Heart right ventricle (tissue), 16 donors: ENCODE data around the gene DNTT. TPM values are rescaled to one million over a fixed set of nuclear protein-coding genes. Genes with fewer than 3 reads are reported as not detected.

Experiments used
- ATAC-seq, 8 donors: fragments of 200-7000 bp; cut with Tn5 transposase; one replicate each; pipeline ENCODE4 v1.9.1; 2020; ENCODE audit warnings: mild to moderate bottlenecking in 8 of 8, moderate library complexity in 8 of 8, moderate number of reproducible peaks in 1 of 8
- DNase-seq, 2 donors: peaks; one replicate each; pipeline ENCODE4 v3.0.0-alpha.2; 2020
- H3K27ac ChIP-seq, 10 donors: fragments of 200-600 bp; sonication (generic) in 2 of 10; one replicate each; pipeline versions ENCODE4 v1.5.0 to v1.8.0; 2020 to 2022; ENCODE audit warnings: mild to moderate bottlenecking in 3 of 10
- H3K27me3 ChIP-seq, 7 donors: fragments of 200-600 bp; one replicate each; pipeline ENCODE4 v1.8.0; 2021 to 2022; ENCODE audit warnings: mild to moderate bottlenecking in 2 of 7
- H3K36me3 ChIP-seq, 9 donors: fragments of 200-600 bp; sonication (generic) in 1 of 9; one replicate each; pipeline versions ENCODE4 v1.5.0 to v1.8.0; 2020 to 2022; ENCODE audit warnings: mild to moderate bottlenecking in 2 of 9
- H3K4me1 ChIP-seq, 9 donors: fragments of 200-600 bp; sonication (generic) in 1 of 9; one replicate each; pipeline versions ENCODE4 v1.5.0 to v1.8.0; 2020 to 2022; ENCODE audit warnings: mild to moderate bottlenecking in 4 of 9
- H3K4me3 ChIP-seq, 10 donors: fragments of 200-600 bp; sonication (generic) in 2 of 10; one replicate each; pipeline versions ENCODE4 v1.5.0 to v1.8.0; 2020 to 2022; ENCODE audit warnings: mild to moderate bottlenecking in 7 of 10, moderate library complexity in 2 of 10
- H3K9me3 ChIP-seq, 11 donors: fragments of 200-600 bp in 10 of 11; sonication (generic) in 2 of 11; one replicate each; pipeline versions ENCODE4 v1.5.0 to v1.8.0; 2013 to 2022; ENCODE audit warnings: mild to moderate bottlenecking in 2 of 11, control low read depth in 1 of 11, moderate library complexity in 1 of 11
- WGBS, 2 donors: extraction: QIAGEN DNeasy Blood & Tissue Kit; methylation state at CpG; one replicate each; pipeline ENCODE4 v1.1.7; 2013; ENCODE audit warnings: inconsistent platforms in 1 of 2; 5-methylcytosine and 5-hydroxymethylcytosine counted together
- intact Hi-C, 10 donors: fragments of 100-400 bp; cut with DNase I; formaldehyde crosslinking; loops; one replicate each; pipeline versions ENCODE4 v1.11.1 to v1.14.2; 2022
- polyA plus RNA-seq, 2 donors: library from polyadenylated mRNA; stranded (reverse); fragments of 200-250 nt; gene quantifications; one replicate each; pipeline ENCODE4 v1.2.3, GENCODE V29; 2013
- total RNA-seq, 10 donors: library from RNA; stranded (reverse); fragmentation: NEBNext Ultra II Directional in 3 of 10; extraction: Animal tissue kit (Norgen Biotek cat#: 25700) in 3 of 10; gene quantifications; one replicate each; pipeline versions ENCODE4 v1.2.1 to v1.2.4, GENCODE V29; 2021 to 2023
- TF ChIP-seq, protein P1 (sequence below), 9 donors: fragments of 200-600 bp; sonication (generic) in 2 of 9; IDR thresholded peaks; one replicate each; pipeline versions ENCODE4 v1.5.0 to v1.8.0; 2021 to 2022; ENCODE audit warnings: antibody characterized with exemption in 9 of 9, mild to moderate bottlenecking in 5 of 9, moderate library complexity in 1 of 9
- donor health status: Arrhythmogenic right ventricular cardiomyopathy.
- donor health status: ischemic (EF 13 %, LVEDD 7.1; RV severe dilation, severe dysfunction).
- donor health status: healthy with polysubstance abuse.
- donor health status: DM: no; HTN: yes; CAD: no.
- donor health status: DM: no; HTN: no; CAD: no.
- donor health status: ischemic (EF 25% LVEDD 6.9; RV normal size, moderate dysfunction).
- donor health status: ischemic (EF 25% LVEDD 5.7; RV mildly dilated, moderate dysfunction).
- donor health status: healthy.
- donor health status: DM: yes; HTN: yes; CAD: no.
- donor health status: Ischemic cardiomyopathy.
- donor health status: ischemic (EF 35%, LVEDD 5.7; RV mildly dilated, moderate dysfunction).
- donor health status: nonischemic (EF 11% LVEDD 7.7; RV severe dilation, severe dysfunction).
- donor health status: DM: yes; HTN: yes; CAD: no.
- donor health status: PGD.
- donor health status: ischemic (EF 29% LVEDD 5.4; RV normal size, mild dysfunction).
- donor health status: nonischemic (EF 23%, LVEDD 6.1; RV moderate dilation, normal function).

Gene DNTT
- total and polyA plus RNA-seq, 12 donors: not detected

DNA sequence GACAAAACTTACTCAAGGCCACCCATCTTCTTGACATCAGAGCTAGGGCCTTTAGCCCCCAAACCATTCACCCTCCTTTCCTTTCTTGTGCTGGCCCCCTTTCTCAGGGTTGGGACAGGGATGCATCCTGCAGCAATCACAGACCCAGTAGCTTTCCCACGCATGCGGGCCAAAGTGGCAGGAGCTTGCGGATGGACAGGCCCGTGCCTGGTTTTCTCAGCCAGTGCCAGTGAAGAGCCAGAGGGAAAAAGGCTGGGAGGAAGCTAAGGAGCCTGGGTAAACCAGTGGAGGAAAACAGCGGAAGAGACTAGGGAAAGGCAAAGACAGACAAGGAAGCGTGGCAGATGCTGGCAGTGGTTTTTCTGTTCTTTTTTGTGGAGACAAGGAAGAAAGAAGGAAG lies 27.8 kb upstream of the DNTT start:
- no peak for DNase-seq
- intact Hi-C loops: loop anchor here in 1 of 10 donors (5.0 kb wide), 1 partner anchor 44 kb away; no protein-coding TSS in a partner anchor
- H3K4me3 ChIP-seq: no peak overlapping the region
- ATAC-seq: peak in 1 of 8 donors; percentile 17
- TF ChIP-seq, protein P1, sequence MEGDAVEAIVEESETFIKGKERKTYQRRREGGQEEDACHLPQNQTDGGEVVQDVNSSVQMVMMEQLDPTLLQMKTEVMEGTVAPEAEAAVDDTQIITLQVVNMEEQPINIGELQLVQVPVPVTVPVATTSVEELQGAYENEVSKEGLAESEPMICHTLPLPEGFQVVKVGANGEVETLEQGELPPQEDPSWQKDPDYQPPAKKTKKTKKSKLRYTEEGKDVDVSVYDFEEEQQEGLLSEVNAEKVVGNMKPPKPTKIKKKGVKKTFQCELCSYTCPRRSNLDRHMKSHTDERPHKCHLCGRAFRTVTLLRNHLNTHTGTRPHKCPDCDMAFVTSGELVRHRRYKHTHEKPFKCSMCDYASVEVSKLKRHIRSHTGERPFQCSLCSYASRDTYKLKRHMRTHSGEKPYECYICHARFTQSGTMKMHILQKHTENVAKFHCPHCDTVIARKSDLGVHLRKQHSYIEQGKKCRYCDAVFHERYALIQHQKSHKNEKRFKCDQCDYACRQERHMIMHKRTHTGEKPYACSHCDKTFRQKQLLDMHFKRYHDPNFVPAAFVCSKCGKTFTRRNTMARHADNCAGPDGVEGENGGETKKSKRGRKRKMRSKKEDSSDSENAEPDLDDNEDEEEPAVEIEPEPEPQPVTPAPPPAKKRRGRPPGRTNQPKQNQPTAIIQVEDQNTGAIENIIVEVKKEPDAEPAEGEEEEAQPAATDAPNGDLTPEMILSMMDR (IDR thresholded peaks at IDR 0.05): no peak
- H3K36me3 ChIP-seq: no peaks in the 10 kb centered on the region
- 84 to 96% methylated on average over 6 of the region's 6 CpGs for WGBS, 2 donors
- peaks cover 0 to 7% (median 0%) of the 10 kb centered on the region in 7 donors for H3K27me3 ChIP-seq
- no peak overlapping the region for H3K27ac ChIP-seq
- H3K9me3 ChIP-seq: no peaks in the 10 kb centered on the region
- peaks cover 0 to 18% (median 4%) of the 10 kb centered on the region in 9 donors for H3K4me1 ChIP-seq

- H3K4me1 ChIP-seq: peaks cover 0 to 15% (median 4%) of the 10 kb centered on the region in 9 donors
- no peak overlapping the region for H3K4me3 ChIP-seq
- TF ChIP-seq, protein P1 (IDR thresholded peaks at IDR 0.05): no peak
- no peaks in the 10 kb centered on the region for H3K9me3 ChIP-seq
- no peak for DNase-seq
- no peak overlapping the region for H3K27ac ChIP-seq
- WGBS, 2 donors: 78% methylated on average over 1 of the region's 1 CpG
- intact Hi-C loops: loop anchor here in 1 of 10 donors (5.0 kb wide), 1 partner anchor 45 kb away; no protein-coding TSS in a partner anchor
- H3K27me3 ChIP-seq: peaks cover 0 to 11% (median 0%) of the 10 kb centered on the region in 7 donors
- no peak for ATAC-seq
- H3K36me3 ChIP-seq: no peaks in the 10 kb centered on the region
Measured at GRCh38 chr10:96276831-96277230, 27.4 kb upstream of the DNTT start.

DNA sequence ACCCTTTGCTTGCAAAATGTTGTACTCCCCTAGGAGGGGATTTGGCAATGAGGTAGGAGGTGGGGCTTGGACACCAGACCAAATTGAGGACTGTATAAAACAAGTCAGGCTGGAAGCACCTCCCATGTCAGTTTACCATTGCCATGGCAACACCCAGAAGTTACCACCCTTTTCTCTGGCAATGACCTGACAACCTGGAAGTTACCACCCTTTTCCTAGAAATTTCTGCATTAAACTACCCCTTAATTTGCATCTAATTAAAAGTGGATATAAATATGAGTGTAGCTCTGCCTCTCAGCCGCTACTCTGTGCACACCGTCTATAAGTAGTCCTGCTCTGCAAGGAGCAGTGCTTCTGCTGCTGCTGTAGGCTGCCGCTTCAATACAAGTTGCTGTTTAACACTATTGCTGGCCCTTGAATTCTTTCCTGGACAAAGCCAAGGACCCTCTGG lies 25.0 kb upstream of the DNTT start:
- Histone ChIP-seq H3K4me1 (peaks cover 0 to 6% (median 2%) of the 10 kb centered on the region in 9 donors), H3K4me3 (no peak overlapping the region), H3K27ac (no peak overlapping the region), H3K36me3 (no peaks in the 10 kb centered on the region), H3K27me3 (peaks cover 0 to 13% (median 0%) of the 10 kb centered on the region in 7 donors), H3K9me3 (no peaks in the 10 kb centered on the region)
- intact Hi-C loops: loop anchor here in 1 of 10 donors (5.0 kb wide), 1 partner anchor 47 kb away; no protein-coding TSS in a partner anchor
- ATAC-seq (peak in 1 of 8 donors; percentile 22), DNase-seq (no peak)
- WGBS, 2 donors: 90% methylated on average over 3 of the region's 3 CpGs
- TF ChIP-seq, protein P1 (IDR thresholded peaks at IDR 0.05): no peak

DNA sequence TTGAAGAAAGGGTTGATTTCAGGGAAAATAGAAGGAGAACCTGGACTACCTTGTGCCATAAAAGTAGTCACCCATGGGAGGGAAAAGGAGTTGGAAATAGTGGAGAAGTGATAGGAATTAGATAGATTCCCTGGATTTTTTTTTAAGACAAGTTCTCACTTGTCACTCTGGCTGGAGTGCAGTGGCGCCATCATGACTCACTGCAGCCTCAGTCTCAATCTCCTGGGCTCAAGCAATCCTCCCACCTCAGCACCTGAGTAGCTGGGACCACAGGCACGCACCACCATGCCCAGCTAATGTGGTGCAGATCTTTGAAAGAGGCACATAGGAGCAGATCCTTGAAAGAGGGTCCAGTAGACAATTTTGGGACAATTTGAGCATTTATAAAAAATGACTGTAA lies 23.4 kb upstream of the DNTT start:
- intact Hi-C loops: no loop called here
- H3K9me3 ChIP-seq: no peaks in the 10 kb centered on the region
- DNase-seq: no peak
- 69 to 87% methylated on average over 2 of the region's 2 CpGs for WGBS, 2 donors
- TF ChIP-seq, protein P1 (IDR thresholded peaks at IDR 0.05): no peak
- H3K4me3 ChIP-seq: no peak overlapping the region
- no peak for ATAC-seq
- H3K27ac ChIP-seq: no peak overlapping the region
- H3K36me3 ChIP-seq: no peaks in the 10 kb centered on the region
- H3K4me1 ChIP-seq: peaks cover 0 to 2% (median under 1%) of the 10 kb centered on the region in 9 donors
- peaks cover 0 to 19% (median 0%) of the 10 kb centered on the region in 7 donors for H3K27me3 ChIP-seq
